ENCODE data around the gene NUDT7.

- TF ChIP-seq CTCF (IDR thresholded peaks at IDR 0.05) (no peak), EP300 (IDR thresholded peaks at IDR 0.05) (no peak)
Observed at GRCh38 chr16:77782694-77783093, 60.4 kb downstream of the NUDT7 start.

All from esophagus muscularis mucosa (tissue), 3 donors.